Measurements from ENCODE around the gene SZT2.
"Not testable (repeated sequence)": the region's sequence is repeated elsewhere in the genome, so short reads cannot be mapped to it uniquely, and the experiment has no call there.

The SZT2 gene

GRCh38 chr1:43473463-43473862 is 83.8 kb downstream of the SZT2 start:
- Histone ChIP-seq H3K27me3 (ENCODE audit: control insufficient read depth in 1 of 2, insufficient read depth in 2 of 2, low read length in 2 of 2) (no peaks in the 10 kb centered on the region), H3K36me3 (ENCODE audit: insufficient read depth, low read length) (no peaks in the 10 kb centered on the region), H3K9me3 (ENCODE audit: low read length) (no peaks in the 10 kb centered on the region), H3K4me3 (ENCODE audit: low read depth in 1 of 2, low read length in 2 of 2) (no peak overlapping the region), H3K9ac (ENCODE audit: low read length) (no peak overlapping the region), H3K4me1 (ENCODE audit: insufficient read depth, low read length) (no peaks in the 10 kb centered on the region), H3K27ac (ENCODE audit: low read depth, low read length) (no peak overlapping the region)

DNA sequence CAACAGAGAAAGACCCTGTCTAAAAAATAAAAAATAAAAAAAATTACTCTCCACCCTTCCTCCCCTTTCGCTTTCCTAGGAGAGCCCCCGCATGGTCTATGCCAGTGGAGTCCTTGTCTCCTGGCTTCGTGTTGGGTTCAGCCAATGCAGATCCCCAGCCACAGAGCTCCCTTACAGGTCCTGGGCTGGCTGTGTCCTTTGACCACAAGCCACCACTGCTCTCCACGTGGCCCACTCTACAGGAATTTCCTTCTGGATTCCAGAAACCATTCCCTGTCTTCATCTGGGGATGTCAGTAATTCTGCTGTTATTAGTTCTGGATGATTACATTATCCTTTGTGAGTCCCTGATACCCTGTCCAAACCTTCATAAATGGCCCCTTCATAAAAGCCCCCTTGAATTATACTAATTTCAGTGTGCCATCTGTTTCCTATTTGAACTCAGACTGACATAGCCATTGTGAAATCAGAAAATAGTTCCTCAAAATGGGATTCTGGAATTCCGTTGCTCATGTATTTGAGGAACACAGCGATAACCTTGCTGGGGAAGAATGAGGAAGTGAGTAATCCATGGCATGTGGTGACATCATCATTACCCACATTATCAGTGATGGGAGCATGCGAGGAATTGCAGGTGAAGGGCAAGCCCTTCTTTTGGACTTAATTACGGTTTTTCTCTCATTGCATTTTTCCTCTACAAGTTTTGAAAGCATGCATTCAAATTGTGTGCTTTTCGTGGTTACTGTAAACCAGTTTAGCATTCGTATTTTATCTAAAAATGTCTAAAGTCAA is 86.1 kb downstream of the SZT2 start:
- not testable (repeated sequence) for H3K36me3 ChIP-seq (ENCODE audit: insufficient read depth, low read length); H3K4me3 ChIP-seq (ENCODE audit: low read depth in 1 of 2, low read length in 2 of 2); H3K4me1 ChIP-seq (ENCODE audit: insufficient read depth, low read length)

DNA sequence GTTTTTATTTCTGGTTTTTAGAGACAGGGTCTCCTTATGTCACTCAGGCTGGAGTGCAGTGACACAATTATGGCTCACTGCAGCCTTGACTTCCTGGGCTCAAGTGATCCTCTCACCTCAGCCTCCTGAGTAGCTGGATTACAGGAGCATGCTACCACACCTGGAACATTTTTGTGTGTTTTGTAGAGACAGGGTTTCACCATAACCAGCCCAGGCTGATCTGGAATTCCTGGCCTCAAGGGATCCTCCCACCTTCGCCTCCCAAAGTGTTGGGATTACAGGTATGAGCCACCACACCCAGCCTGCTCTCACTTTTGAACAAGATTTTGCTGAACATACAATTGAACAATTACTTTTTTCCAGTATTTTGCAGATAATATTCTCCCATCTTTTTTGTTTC is 88.0 kb downstream of the SZT2 start:
- no peaks in the 10 kb centered on the region for H3K9me3 ChIP-seq (ENCODE audit: low read length)
- no peak overlapping the region for H3K4me3 ChIP-seq (ENCODE audit: low read depth in 1 of 2, low read length in 2 of 2)
- H3K9ac ChIP-seq (ENCODE audit: low read length): no peak overlapping the region
- H3K27me3 ChIP-seq (ENCODE audit: control insufficient read depth in 1 of 2, insufficient read depth in 2 of 2, low read length in 2 of 2): no peaks in the 10 kb centered on the region
- no peaks in the 10 kb centered on the region for H3K4me1 ChIP-seq (ENCODE audit: insufficient read depth, low read length)
- no peaks in the 10 kb centered on the region for H3K36me3 ChIP-seq (ENCODE audit: insufficient read depth, low read length)
- no peak overlapping the region for H3K27ac ChIP-seq (ENCODE audit: low read depth, low read length)

More for the DNA sequence above, 86.1 kb downstream of the SZT2 start:
- not testable (repeated sequence) for H3K27ac ChIP-seq (ENCODE audit: low read depth, low read length); H3K9me3 ChIP-seq (ENCODE audit: low read length); H3K27me3 ChIP-seq (ENCODE audit: control insufficient read depth in 1 of 2, insufficient read depth in 2 of 2, low read length in 2 of 2); H3K9ac ChIP-seq (ENCODE audit: low read length)

- Histone ChIP-seq H3K4me3 (ENCODE audit: low read depth in 1 of 2, low read length in 2 of 2) (no peak overlapping the region), H3K27me3 (ENCODE audit: control insufficient read depth in 1 of 2, insufficient read depth in 2 of 2, low read length in 2 of 2) (no peaks in the 10 kb centered on the region), H3K9me3 (ENCODE audit: low read length) (no peaks in the 10 kb centered on the region), H3K4me1 (ENCODE audit: insufficient read depth, low read length) (no peaks in the 10 kb centered on the region), H3K9ac (ENCODE audit: low read length) (no peak overlapping the region), H3K36me3 (ENCODE audit: insufficient read depth, low read length) (no peaks in the 10 kb centered on the region), H3K27ac (ENCODE audit: low read depth, low read length) (no peak overlapping the region)
Observed at GRCh38 chr1:43479414-43479813, 89.7 kb downstream of the SZT2 start.

- no peaks in the 10 kb centered on the region for H3K27me3 ChIP-seq (ENCODE audit: control insufficient read depth in 1 of 2, insufficient read depth in 2 of 2, low read length in 2 of 2)
- H3K36me3 ChIP-seq (ENCODE audit: insufficient read depth, low read length): no peaks in the 10 kb centered on the region
- no peaks in the 10 kb centered on the region for H3K4me1 ChIP-seq (ENCODE audit: insufficient read depth, low read length)
- H3K9ac ChIP-seq (ENCODE audit: low read length): no peak overlapping the region
- H3K9me3 ChIP-seq (ENCODE audit: low read length): no peaks in the 10 kb centered on the region
- no peak overlapping the region for H3K4me3 ChIP-seq (ENCODE audit: low read depth in 1 of 2, low read length in 2 of 2)
- H3K27ac ChIP-seq (ENCODE audit: low read depth, low read length): no peak overlapping the region
Observed at GRCh38 chr1:43481491-43481890, 91.8 kb downstream of the SZT2 start.

DNA sequence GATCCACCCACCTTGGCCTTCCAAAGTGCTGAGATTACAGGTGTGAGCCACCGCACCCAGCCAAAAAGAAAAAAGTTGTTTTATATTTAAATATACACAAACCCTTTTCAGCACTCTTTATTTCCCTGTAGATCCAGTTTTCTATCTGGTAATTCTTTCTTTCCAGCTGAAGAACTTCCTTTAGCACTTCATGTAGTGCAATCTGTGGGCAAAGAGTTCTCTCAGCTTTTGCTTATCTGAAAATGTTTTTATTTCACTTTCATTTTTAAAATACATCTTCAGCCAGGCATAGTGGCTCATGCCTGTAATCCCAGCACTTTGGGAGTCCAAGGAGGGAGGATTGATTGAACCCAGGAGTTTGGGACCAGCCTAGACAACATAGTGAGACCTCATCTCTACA is 92.5 kb downstream of the SZT2 start:
- H3K4me3 ChIP-seq (ENCODE audit: low read depth in 1 of 2, low read length in 2 of 2): no peak overlapping the region
- no peaks in the 10 kb centered on the region for H3K27me3 ChIP-seq (ENCODE audit: control insufficient read depth in 1 of 2, insufficient read depth in 2 of 2, low read length in 2 of 2)
- H3K9me3 ChIP-seq (ENCODE audit: low read length): no peaks in the 10 kb centered on the region
- H3K9ac ChIP-seq (ENCODE audit: low read length): no peak overlapping the region
- no peaks in the 10 kb centered on the region for H3K4me1 ChIP-seq (ENCODE audit: insufficient read depth, low read length)
- H3K27ac ChIP-seq (ENCODE audit: low read depth, low read length): no peak overlapping the region
- H3K36me3 ChIP-seq (ENCODE audit: insufficient read depth, low read length): no peaks in the 10 kb centered on the region

DNA sequence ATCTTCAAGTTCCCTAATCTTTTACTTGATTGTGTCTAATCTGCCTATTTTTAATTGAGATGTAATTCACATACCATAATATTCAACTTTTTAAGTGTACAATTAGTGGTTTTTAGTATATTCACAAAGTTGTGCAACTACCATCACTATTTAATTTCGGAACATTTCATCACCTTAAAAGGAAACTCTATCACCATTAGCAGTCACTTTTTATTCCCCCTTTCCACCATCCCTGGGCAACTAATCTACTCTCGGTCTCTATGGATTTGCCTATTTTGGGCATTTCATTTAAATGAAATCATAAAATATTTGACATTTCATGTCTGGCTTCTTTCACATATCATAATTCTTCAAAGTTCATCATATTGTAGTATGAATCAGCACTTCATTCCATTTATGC is 94.7 kb downstream of the SZT2 start:
- H3K27me3 ChIP-seq (ENCODE audit: control insufficient read depth in 1 of 2, insufficient read depth in 2 of 2, low read length in 2 of 2): no peaks in the 10 kb centered on the region
- no peaks in the 10 kb centered on the region for H3K4me1 ChIP-seq (ENCODE audit: insufficient read depth, low read length)
- H3K4me3 ChIP-seq (ENCODE audit: low read depth in 1 of 2, low read length in 2 of 2): no peak overlapping the region
- H3K36me3 ChIP-seq (ENCODE audit: insufficient read depth, low read length): no peaks in the 10 kb centered on the region
- no peak overlapping the region for H3K9ac ChIP-seq (ENCODE audit: low read length)
- H3K27ac ChIP-seq (ENCODE audit: low read depth, low read length): no peak overlapping the region
- H3K9me3 ChIP-seq (ENCODE audit: low read length): no peaks in the 10 kb centered on the region

GRCh38 chr1:43488165-43488564 is 98.5 kb downstream of the SZT2 start:
- no peak overlapping the region for H3K27ac ChIP-seq (ENCODE audit: low read depth, low read length)
- H3K9ac ChIP-seq (ENCODE audit: low read length): no peak overlapping the region
- H3K4me3 ChIP-seq (ENCODE audit: low read depth in 1 of 2, low read length in 2 of 2): no peak overlapping the region
- H3K4me1 ChIP-seq (ENCODE audit: insufficient read depth, low read length): no peaks in the 10 kb centered on the region
- H3K27me3 ChIP-seq (ENCODE audit: control insufficient read depth in 1 of 2, insufficient read depth in 2 of 2, low read length in 2 of 2): no peaks in the 10 kb centered on the region
- H3K9me3 ChIP-seq (ENCODE audit: low read length): no peaks in the 10 kb centered on the region
- no peaks in the 10 kb centered on the region for H3K36me3 ChIP-seq (ENCODE audit: insufficient read depth, low read length)

DNA sequence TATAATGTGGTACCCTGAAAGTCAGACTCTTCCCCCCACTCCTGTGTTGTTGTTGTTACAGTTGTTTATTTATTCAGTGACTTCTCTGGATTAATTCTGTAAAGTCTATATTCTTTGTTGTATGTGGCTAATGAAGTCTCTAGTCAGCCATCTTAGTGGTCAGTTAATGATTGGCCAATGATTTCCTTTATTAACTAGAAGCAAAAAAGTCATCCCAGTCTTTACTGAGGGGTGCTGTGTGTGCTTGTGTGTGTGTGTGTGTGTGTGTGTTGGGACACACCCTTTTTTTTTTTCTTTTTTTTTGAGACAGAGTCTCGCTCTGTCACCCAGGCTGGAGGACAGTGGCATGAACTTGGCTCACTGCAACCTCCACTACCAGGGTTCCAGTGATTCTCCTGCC is 101.4 kb downstream of the SZT2 start:
- no peak overlapping the region for H3K9ac ChIP-seq (ENCODE audit: low read length)
- H3K27me3 ChIP-seq (ENCODE audit: control insufficient read depth in 1 of 2, insufficient read depth in 2 of 2, low read length in 2 of 2): no peaks in the 10 kb centered on the region
- no peak overlapping the region for H3K27ac ChIP-seq (ENCODE audit: low read depth, low read length)
- no peak overlapping the region for H3K4me3 ChIP-seq (ENCODE audit: low read depth in 1 of 2, low read length in 2 of 2)
- H3K36me3 ChIP-seq (ENCODE audit: insufficient read depth, low read length): no peaks in the 10 kb centered on the region
- H3K9me3 ChIP-seq (ENCODE audit: low read length): no peaks in the 10 kb centered on the region
- H3K4me1 ChIP-seq (ENCODE audit: insufficient read depth, low read length): no peaks in the 10 kb centered on the region

DNA sequence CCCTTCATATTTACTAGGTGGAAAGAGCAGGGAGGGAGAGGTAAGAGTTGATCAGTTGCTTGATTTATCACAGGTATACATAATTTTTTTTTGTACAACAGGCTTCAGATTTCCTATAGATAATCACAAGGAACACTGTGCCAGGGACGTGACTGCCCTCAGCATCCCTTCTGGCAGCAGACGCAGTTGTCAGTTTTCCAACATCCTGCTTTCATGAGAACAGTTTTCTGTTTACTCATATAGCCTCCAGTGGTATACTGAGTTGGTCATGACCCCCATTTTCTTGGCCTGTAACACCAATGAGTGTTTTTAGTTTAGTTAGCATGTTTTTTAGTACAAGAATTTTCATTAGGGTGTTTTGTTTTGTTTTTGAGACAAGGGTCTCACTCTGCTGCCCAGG is 103.1 kb downstream of the SZT2 start:
- H3K4me1 ChIP-seq (ENCODE audit: insufficient read depth, low read length): no peaks in the 10 kb centered on the region
- no peaks in the 10 kb centered on the region for H3K9me3 ChIP-seq (ENCODE audit: low read length)
- no peak overlapping the region for H3K9ac ChIP-seq (ENCODE audit: low read length)
- H3K36me3 ChIP-seq (ENCODE audit: insufficient read depth, low read length): no peaks in the 10 kb centered on the region
- H3K4me3 ChIP-seq (ENCODE audit: low read depth in 1 of 2, low read length in 2 of 2): no peak overlapping the region
- H3K27ac ChIP-seq (ENCODE audit: low read depth, low read length): no peak overlapping the region
- no peaks in the 10 kb centered on the region for H3K27me3 ChIP-seq (ENCODE audit: control insufficient read depth in 1 of 2, insufficient read depth in 2 of 2, low read length in 2 of 2)

- H3K4me3 ChIP-seq (ENCODE audit: low read depth in 1 of 2, low read length in 2 of 2): no peak overlapping the region
- no peaks in the 10 kb centered on the region for H3K4me1 ChIP-seq (ENCODE audit: insufficient read depth, low read length)
- H3K9ac ChIP-seq (ENCODE audit: low read length): no peak overlapping the region
- H3K36me3 ChIP-seq (ENCODE audit: insufficient read depth, low read length): no peaks in the 10 kb centered on the region
- H3K27me3 ChIP-seq (ENCODE audit: control insufficient read depth in 1 of 2, insufficient read depth in 2 of 2, low read length in 2 of 2): no peaks in the 10 kb centered on the region
- no peaks in the 10 kb centered on the region for H3K9me3 ChIP-seq (ENCODE audit: low read length)
- no peak overlapping the region for H3K27ac ChIP-seq (ENCODE audit: low read depth, low read length)
Observed at GRCh38 chr1:43493661-43494450, 104.2 kb downstream of the SZT2 start.

GRCh38 chr1:43495204-43495603 is 105.5 kb downstream of the SZT2 start:
- Histone ChIP-seq H3K9me3 (ENCODE audit: low read length) (no peaks in the 10 kb centered on the region), H3K36me3 (ENCODE audit: insufficient read depth, low read length) (no peaks in the 10 kb centered on the region), H3K27ac (ENCODE audit: low read depth, low read length) (no peak overlapping the region), H3K4me1 (ENCODE audit: insufficient read depth, low read length) (no peaks in the 10 kb centered on the region), H3K4me3 (ENCODE audit: low read depth in 1 of 2, low read length in 2 of 2) (no peak overlapping the region), H3K9ac (ENCODE audit: low read length) (no peak overlapping the region), H3K27me3 (ENCODE audit: control insufficient read depth in 1 of 2, insufficient read depth in 2 of 2, low read length in 2 of 2) (no peaks in the 10 kb centered on the region)

Data from muscle layer of colon (tissue), 2 donors.